Activated T-helper 1 cell treated with anti-CD3 and anti-CD28 coated beads, Interleukin-12 subunit alpha, Interleukin-12 subunit beta, Interleukin-2, Interleukin-4 antibody, amounts not matched to agents 30 ng/mL and 10 ng/mL and 1 ng/mL, durations not matched to agents 14 hours and 24 hours and 36 hours (primary cell): ENCODE measurements around the gene ABHD16B. TPM values are rescaled to one million over a fixed set of nuclear protein-coding genes. Genes with fewer than 3 reads are reported as not detected.

Source experiments
- DNase-seq: peaks from one replicate; pipeline ENCODE4 v3.0.0; 2021; ENCODE audit warnings: low spot score
- H3K27ac Mint-ChIP-seq: one replicate; pipeline ENCODE4 v1.8.0; 2021; ENCODE audit warnings: mild to moderate bottlenecking, mixed read lengths
- H3K27me3 Mint-ChIP-seq: one replicate; pipeline ENCODE4 v1.8.0; 2022; ENCODE audit warnings: mild to moderate bottlenecking, moderate library complexity, mixed read lengths; ENCODE audit not compliant: insufficient read depth
- H3K36me3 Mint-ChIP-seq: one replicate; pipeline ENCODE4 v1.8.0; 2021; ENCODE audit warnings: low read depth, mixed read lengths
- H3K4me1 Mint-ChIP-seq: one replicate; pipeline ENCODE4 v1.8.0; 2021; ENCODE audit warnings: low read depth, mixed read lengths
- H3K4me3 Mint-ChIP-seq: one replicate; pipeline ENCODE4 v1.8.0; 2021; ENCODE audit warnings: mild to moderate bottlenecking, moderate library complexity, mixed read lengths
- H3K9me3 Mint-ChIP-seq: one replicate; pipeline ENCODE4 v1.8.0; 2021; ENCODE audit warnings: mixed read lengths
- intact Hi-C: fragments of 100-400 bp; cut with micrococcal nuclease; formaldehyde crosslinking; loops from one replicate; pipeline ENCODE4 v1.15.1; 2024
- total RNA-seq: library from RNA; stranded (reverse); gene quantifications from 2 replicates; pipeline ENCODE4 v1.2.3, GENCODE V29; 2022

Gene ABHD16B
- total RNA-seq, 1 donor from 2014 or later, result not detected

DNA sequence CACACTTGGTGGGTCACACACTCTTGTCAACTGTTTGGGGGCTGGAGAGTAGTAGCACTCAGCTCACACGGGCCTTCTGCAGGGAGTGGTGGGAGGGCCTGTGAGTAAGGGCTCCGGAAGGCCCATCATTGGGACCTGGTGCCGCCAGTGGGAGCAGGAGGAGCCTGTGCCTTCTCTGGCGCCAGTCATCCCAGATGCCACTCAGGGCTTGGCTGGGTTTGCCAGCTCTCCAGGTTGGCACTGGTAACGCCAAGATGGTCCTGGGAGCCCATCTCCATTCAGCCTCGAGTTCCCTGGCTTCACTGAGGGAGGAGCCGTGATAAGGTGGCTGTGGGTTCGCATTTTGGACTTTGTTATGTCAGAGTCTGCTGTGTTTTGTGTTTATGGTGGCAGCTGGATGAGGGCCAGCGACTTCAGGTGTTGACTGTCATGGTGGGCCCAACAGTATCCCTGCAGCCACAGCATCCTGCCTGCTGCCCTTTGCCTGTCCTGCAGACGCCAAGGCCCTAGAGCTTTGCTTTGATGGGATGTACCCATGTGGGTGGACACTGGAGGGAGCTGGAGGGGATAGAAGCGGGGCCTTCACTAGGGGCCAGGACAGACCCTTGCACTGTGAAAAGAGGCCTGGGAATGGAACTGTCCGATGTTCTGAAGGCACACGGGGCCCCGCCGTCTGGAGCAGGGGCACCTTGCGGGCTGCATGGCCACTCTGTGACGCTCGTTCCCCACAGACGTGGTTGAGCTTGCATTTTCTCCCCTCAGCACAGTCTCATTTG lies 20.3 kb downstream of the ABHD16B start:
- no peak overlapping the region for H3K4me3 Mint-ChIP-seq

GRCh38 chr20:63882257-63883200 lies 21.2 kb downstream of the ABHD16B start:
- Mint-ChIP-seq H3K4me3 (no peak overlapping the region), H3K27ac (no peak overlapping the region), H3K27me3 (peaks cover 1% of the 10 kb centered on the region), H3K36me3 (peaks cover 8% of the 10 kb centered on the region), H3K9me3 (no peaks in the 10 kb centered on the region), H3K4me1 (no peaks in the 10 kb centered on the region)
- intact Hi-C loops, result no loop called here
- no peak for DNase-seq

More for the DNA sequence above, 20.3 kb downstream of the ABHD16B start:
- intact Hi-C loops, result no loop called here
- Mint-ChIP-seq H3K4me1 (no peaks in the 10 kb centered on the region), H3K9me3 (no peaks in the 10 kb centered on the region), H3K27me3 (no peaks in the 10 kb centered on the region), H3K36me3 (peaks cover 3% of the 10 kb centered on the region), H3K27ac (no peak overlapping the region)
- no peak for DNase-seq

DNA sequence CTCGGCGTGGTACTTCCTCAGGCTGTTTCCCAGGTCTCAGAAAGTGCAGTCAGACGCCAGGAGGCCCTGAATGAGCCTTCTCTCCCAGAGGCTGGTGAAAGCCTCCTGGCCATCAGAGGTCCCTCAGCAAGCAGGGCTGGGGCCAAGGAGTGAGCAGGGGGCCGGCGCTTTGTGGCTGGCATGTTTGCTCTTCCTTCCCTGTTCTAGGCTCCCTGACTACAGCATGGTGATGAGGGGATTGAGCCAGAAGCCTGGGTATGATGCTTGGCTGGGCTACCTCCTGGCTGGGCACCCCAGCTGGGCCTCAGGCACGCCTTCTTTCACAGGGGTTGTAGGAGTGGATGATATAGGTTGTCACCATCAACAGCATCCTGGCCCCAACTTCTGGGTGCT lies 21.9 kb downstream of the ABHD16B start:
- intact Hi-C loops, result no loop called here
- H3K27ac Mint-ChIP-seq, result no peak overlapping the region
- H3K9me3 Mint-ChIP-seq, result no peaks in the 10 kb centered on the region
- H3K27me3 Mint-ChIP-seq, result peaks cover 1% of the 10 kb centered on the region
- H3K4me1 Mint-ChIP-seq, result no peaks in the 10 kb centered on the region
- H3K36me3 Mint-ChIP-seq, result peaks cover 9% of the 10 kb centered on the region
- DNase-seq, result no peak
- no peak overlapping the region for H3K4me3 Mint-ChIP-seq

DNA sequence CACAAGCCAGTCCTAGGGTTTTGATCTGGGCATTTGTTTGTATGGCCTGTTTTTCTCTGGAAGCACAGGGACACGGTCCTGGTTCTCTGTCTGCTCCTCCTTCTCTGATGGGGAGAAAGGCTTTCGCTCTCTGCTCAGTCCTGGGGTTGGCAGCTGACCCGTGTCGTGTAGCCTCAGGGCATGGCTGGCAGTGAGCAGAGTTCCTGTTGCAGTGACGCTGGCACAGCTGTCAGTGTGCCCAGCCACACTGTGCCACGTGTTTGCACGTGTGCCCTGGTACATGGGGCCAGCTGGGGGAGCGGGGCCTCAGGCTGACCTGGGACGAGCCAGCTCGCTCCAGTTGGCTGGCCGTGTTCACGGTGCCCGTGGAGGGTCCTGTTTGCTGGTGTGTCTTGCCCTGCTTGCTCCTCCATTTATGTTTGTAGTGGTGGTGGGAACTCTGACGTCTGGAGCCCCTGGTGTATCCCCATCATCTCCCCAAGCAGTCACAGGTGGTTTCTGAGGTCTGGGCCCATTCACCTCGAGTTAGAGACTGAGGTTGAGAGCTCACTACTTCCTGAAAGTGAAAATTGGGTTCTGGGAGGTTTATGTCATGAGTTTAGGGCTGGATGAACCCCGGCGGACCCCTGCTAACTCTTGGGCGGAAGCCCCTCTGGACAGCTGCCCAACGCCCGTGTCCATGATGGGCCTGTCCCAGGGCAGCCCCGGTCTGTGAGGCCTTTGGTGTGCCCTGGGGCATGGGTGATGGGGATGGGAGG lies 23.4 kb downstream of the ABHD16B start:
- H3K27ac Mint-ChIP-seq, result no peak overlapping the region
- H3K4me1 Mint-ChIP-seq, result no peaks in the 10 kb centered on the region
- no peaks in the 10 kb centered on the region for H3K9me3 Mint-ChIP-seq

DNA sequence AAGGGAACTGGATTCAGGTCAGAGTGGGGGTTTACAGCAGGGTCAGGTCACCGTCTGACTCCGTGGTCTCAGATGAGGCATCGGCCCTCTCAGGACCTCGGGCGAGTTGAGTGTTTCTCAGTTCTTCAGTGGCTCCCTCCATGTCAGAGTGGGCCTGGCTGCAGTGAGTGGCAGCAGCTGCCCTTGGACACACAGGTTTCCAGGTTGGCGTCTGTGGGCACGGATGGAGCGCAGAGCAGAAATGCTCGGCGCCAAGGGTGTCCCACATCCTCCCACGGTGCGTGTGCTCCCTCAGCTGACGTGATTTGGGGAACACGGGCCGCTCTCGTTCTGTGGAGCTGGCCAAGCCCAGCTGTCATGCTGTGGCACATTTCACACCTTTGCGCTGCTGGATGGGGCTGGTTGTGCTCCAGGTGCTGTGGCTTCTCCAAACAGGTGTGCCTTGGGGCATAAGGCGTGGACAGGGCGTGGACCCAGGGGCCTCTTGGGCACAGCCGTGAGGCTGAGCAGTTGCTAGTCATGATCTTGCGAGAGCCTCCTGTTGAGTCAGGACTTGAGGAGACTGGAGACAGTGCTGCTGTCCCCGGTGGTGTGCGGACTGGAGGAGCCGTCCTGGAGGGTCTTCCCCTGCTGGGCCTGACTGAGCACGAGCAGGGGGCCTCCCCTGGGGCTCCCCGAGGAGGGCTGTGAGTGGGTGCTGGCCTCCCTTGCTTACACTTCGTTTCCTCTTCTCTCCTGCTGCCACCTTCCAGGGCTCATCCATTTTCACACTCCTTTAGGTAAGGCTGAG lies 24.2 kb downstream of the ABHD16B start:
- no peak for DNase-seq
- H3K4me3 Mint-ChIP-seq, result no peak overlapping the region
- peaks cover 22% of the 10 kb centered on the region for H3K36me3 Mint-ChIP-seq
- H3K27ac Mint-ChIP-seq, result no peak overlapping the region
- intact Hi-C loops, result no loop called here
- no peaks in the 10 kb centered on the region for H3K4me1 Mint-ChIP-seq
- peaks cover 1% of the 10 kb centered on the region for H3K27me3 Mint-ChIP-seq
- H3K9me3 Mint-ChIP-seq, result no peaks in the 10 kb centered on the region

More for the DNA sequence above, 23.4 kb downstream of the ABHD16B start:
- Mint-ChIP-seq H3K27me3 (peaks cover 1% of the 10 kb centered on the region), H3K4me3 (no peak overlapping the region), H3K36me3 (peaks cover 17% of the 10 kb centered on the region)
- intact Hi-C loops, result no loop called here
- no peak for DNase-seq

- peaks cover 1% of the 10 kb centered on the region for H3K27me3 Mint-ChIP-seq
- H3K36me3 Mint-ChIP-seq, result peaks cover 22% of the 10 kb centered on the region
- DNase-seq, result no peak
Measured at GRCh38 chr20:63886054-63886419, 24.7 kb downstream of the ABHD16B start.

DNA sequence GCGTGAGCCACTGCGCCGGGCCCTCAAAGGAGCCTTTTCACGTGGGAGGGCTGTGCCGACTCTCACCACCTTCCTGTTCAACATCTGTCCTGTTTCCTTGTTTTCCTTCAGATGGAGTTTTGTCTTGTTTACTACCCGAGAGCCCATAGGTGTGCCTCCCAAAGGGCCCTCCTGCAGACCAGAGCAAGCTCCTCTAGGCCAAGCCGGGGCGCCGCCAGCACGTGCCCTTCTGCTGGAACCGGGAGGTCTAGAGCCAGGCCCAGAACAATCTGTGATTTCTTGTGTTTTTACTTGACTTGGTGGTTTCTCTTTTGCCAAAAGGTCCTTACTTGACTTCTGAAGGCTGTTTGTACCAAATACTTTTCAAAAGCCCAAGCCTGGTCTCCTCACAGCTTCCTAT lies 25.6 kb downstream of the ABHD16B start:
- Mint-ChIP-seq H3K36me3 (peaks cover 25% of the 10 kb centered on the region), H3K4me1 (no peaks in the 10 kb centered on the region), H3K4me3 (no peak overlapping the region), H3K27me3 (peaks cover 1% of the 10 kb centered on the region), H3K9me3 (no peaks in the 10 kb centered on the region), H3K27ac (no peak overlapping the region)
- DNase-seq, result no peak
- intact Hi-C loops, result no loop called here

More at GRCh38 chr20:63886054-63886419, 24.7 kb downstream of the ABHD16B start:
- no peak overlapping the region for H3K27ac Mint-ChIP-seq
- H3K9me3 Mint-ChIP-seq, result no peaks in the 10 kb centered on the region
- intact Hi-C loops, result no loop called here
- no peak overlapping the region for H3K4me3 Mint-ChIP-seq
- no peaks in the 10 kb centered on the region for H3K4me1 Mint-ChIP-seq

DNA sequence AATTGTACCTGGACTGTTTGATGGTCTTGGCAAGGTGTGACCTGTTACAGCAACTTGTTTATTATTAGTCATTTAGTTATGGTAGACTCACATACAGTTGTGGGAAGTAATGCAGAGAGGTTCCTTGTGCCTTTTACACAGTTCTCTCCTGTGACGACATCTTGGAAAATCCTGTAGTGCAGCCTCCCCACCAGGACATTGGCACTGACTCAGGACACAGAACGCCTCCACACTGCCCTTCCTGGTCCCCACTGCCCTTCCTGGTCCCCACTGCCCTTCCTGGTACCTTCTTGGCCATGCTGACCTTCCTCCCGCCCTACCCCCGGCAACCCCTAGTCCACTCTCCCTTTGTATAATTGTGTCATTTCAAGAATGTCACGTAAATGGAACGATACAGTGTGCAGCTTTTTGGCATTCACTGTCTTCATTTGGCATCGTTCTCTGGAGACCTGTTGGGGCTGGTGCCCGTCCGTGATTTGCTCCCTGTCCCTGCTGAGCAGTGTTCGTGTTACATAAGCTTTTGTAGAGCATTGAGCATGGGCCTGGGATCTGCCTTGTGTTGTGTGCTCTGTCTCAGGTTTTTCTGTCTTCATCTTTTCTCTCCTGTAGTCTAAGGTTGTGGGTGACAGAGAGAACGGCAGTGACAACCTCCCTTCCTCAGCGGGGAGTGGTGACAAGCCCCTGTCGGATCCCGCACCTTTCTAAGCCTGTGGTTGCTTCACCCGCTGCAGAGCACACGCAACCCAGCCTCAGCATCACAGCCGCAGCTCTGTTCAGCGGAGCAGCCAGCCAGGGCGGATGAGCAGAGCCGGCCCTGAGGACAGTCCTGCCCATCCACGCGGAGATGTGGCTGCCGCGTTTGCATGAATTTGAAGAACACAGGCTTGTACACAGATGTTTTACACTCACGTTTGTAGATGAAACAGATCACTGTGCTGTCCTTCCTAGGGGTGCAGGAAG lies 28.2 kb downstream of the ABHD16B start:
- H3K4me3 Mint-ChIP-seq, result no peak overlapping the region
- intact Hi-C loops, result no loop called here
- H3K36me3 Mint-ChIP-seq, result peaks cover 22% of the 10 kb centered on the region
- no peak for DNase-seq
- peaks cover 5% of the 10 kb centered on the region for H3K4me1 Mint-ChIP-seq
- H3K9me3 Mint-ChIP-seq, result no peaks in the 10 kb centered on the region
- H3K27me3 Mint-ChIP-seq, result peaks cover 1% of the 10 kb centered on the region
- no peak overlapping the region for H3K27ac Mint-ChIP-seq

DNA sequence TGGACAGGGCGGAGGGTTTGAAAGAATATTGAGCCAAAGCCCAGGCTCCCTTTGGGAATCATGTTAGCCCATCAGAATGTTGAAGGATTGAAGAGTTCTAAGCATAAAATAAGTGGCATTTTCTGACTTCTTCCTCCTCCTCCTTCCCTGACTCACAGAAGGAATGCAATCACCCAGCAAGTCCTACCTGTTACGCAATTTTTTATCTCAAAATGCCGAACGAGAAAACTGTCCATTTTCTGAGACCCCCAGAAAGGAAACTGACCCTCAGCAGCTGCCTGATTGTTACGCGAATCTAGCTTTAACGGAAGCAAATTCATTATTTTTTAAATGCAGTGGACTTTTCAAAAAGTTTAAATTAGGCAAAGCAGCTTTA lies 28.9 kb downstream of the ABHD16B start:
- Mint-ChIP-seq H3K27me3 (peaks cover 1% of the 10 kb centered on the region), H3K36me3 (peaks cover 22% of the 10 kb centered on the region)
- DNase-seq, result no peak

DNA sequence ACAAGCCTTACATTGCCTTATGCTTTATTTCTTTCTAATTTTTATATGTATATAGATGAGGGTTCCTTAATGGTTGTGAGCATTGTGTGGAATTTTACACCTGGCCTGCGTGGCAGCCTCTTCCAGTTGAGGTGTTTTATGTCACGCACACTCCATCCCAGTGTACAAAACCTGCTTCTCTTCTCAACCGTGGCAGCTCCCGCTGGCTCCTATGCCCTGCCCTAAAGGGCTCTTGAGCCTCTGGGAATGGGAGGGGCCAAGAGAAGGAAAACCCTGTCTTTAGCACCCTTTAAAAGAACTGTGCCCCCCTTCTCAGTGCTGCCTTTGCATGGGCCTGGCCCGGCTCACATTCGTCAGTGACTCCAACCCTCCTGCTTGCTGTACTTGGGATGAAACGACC lies 29.3 kb downstream of the ABHD16B start:
- peaks cover 6% of the 10 kb centered on the region for H3K4me1 Mint-ChIP-seq
- intact Hi-C loops, result no loop called here
- H3K4me3 Mint-ChIP-seq, result no peak overlapping the region
- H3K27ac Mint-ChIP-seq, result no peak overlapping the region
- H3K36me3 Mint-ChIP-seq, result peaks cover 22% of the 10 kb centered on the region
- peaks cover 1% of the 10 kb centered on the region for H3K27me3 Mint-ChIP-seq
- no peak for DNase-seq
- H3K9me3 Mint-ChIP-seq, result no peaks in the 10 kb centered on the region

More for the DNA sequence above, 28.9 kb downstream of the ABHD16B start:
- Mint-ChIP-seq H3K9me3 (no peaks in the 10 kb centered on the region), H3K4me1 (peaks cover 5% of the 10 kb centered on the region), H3K27ac (no peak overlapping the region), H3K4me3 (no peak overlapping the region)
- intact Hi-C loops, result no loop called here
